ENCODE results near the gene OGDH.

DNA sequence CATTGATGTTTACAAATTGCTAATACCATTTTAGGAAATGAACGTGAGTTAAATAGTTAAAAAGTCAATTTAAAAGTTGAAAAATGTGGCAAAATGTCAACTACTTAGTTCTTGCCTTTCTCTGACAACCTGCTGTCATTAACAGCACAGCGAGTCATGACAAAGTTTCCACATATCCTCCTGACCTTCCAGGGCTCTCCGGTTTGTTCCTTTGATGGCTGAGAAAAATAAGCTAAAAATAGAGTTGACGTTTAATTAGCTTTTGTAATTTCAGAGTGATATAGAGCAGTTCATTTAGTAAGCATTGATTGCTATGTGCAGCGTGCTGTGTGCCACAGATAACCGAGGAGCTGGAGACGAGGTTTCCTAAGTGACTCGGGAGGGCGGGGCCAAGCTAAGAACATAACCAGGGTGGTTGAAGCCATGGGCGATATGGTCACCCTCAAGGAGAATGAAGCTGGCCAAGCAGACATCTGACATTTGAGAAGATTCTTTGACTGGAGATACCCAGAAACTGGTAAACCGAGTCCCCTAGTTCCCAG is 47.9 kb downstream of the OGDH start:
- TF ChIP-seq, protein P1, sequence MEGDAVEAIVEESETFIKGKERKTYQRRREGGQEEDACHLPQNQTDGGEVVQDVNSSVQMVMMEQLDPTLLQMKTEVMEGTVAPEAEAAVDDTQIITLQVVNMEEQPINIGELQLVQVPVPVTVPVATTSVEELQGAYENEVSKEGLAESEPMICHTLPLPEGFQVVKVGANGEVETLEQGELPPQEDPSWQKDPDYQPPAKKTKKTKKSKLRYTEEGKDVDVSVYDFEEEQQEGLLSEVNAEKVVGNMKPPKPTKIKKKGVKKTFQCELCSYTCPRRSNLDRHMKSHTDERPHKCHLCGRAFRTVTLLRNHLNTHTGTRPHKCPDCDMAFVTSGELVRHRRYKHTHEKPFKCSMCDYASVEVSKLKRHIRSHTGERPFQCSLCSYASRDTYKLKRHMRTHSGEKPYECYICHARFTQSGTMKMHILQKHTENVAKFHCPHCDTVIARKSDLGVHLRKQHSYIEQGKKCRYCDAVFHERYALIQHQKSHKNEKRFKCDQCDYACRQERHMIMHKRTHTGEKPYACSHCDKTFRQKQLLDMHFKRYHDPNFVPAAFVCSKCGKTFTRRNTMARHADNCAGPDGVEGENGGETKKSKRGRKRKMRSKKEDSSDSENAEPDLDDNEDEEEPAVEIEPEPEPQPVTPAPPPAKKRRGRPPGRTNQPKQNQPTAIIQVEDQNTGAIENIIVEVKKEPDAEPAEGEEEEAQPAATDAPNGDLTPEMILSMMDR (IDR thresholded peaks at IDR 0.05) = no peak
- no peak for TF ChIP-seq POLR2A (IDR thresholded peaks at IDR 0.05)
